Effector memory CD4-positive, alpha-beta T cell (primary cell): Measurements from ENCODE around the gene TDP2.
A peak's percentile ranks its signal among the peaks of the same experiment; 100 is the strongest.
"Not testable (repeated sequence)": the region's sequence is repeated elsewhere in the genome, so short reads cannot be mapped to it uniquely, and the experiment has no call there.

Source experiments
- DNase-seq, 3 donors: peaks; one replicate each; pipeline ENCODE4 v3.0.0-alpha.2; 2020
- H3K27ac ChIP-seq: 2 replicates; pipeline ENCODE4 v1.7.0; 2013; ENCODE audit warnings: mild to moderate bottlenecking, low read length, moderate library complexity; ENCODE audit not compliant: insufficient read depth, poor library complexity, severe bottlenecking
- H3K27me3 ChIP-seq: replicated peaks from 2 replicates; pipeline ENCODE4 v1.7.0; 2013; ENCODE audit warnings: mild to moderate bottlenecking, low read length; ENCODE audit not compliant: insufficient read depth, control insufficient read depth, poor library complexity, severe bottlenecking
- H3K36me3 ChIP-seq: 2 replicates; pipeline ENCODE4 v1.7.0; 2013; ENCODE audit warnings: mild to moderate bottlenecking, low read length, moderate library complexity; ENCODE audit not compliant: control insufficient read depth, insufficient read depth
- H3K4me1 ChIP-seq: 2 replicates; pipeline ENCODE4 v1.7.0; 2013; ENCODE audit warnings: low read length, mild to moderate bottlenecking; ENCODE audit not compliant: control insufficient read depth, insufficient read depth, poor library complexity, severe bottlenecking
- H3K4me3 ChIP-seq: 2 replicates; pipeline ENCODE4 v1.7.0; 2013; ENCODE audit warnings: low read length, low read depth, mild to moderate bottlenecking; ENCODE audit not compliant: insufficient read depth, poor library complexity, severe bottlenecking
- H3K9me3 ChIP-seq: 2 replicates; pipeline ENCODE4 v1.7.0; 2013; ENCODE audit warnings: mild to moderate bottlenecking, low read length, moderate library complexity; ENCODE audit not compliant: control insufficient read depth
- total RNA-seq, 3 donors: gene quantifications; one replicate each; lab custom pipeline; 2026; lab: John Stamatoyannopoulos, UW

The TDP2 gene
- 29.7 to 34.2 (median 31.0) reads per million in 3 donors for total RNA-seq

- Histone ChIP-seq H3K36me3 (peaks cover 7% of the 10 kb centered on the region), H3K4me1 (peaks cover 10% of the 10 kb centered on the region), H3K27me3 (no peaks in the 10 kb centered on the region), H3K27ac (peak within 1 kb of the TSS; percentile 84), H3K9me3 (no peaks in the 10 kb centered on the region), H3K4me3 (peak within 1 kb of the TSS; percentile 83)
- DNase-seq, result peak; percentile 96
These were observed at the start of gene TDP2, which contains the start of gene ACOT13 for GRCh38 chr6:24666641-24667377. Gene TDP2 (minus strand): TSS chr6:24666899. CDS start chr6:24666862, 37 bp downstream. Gene ACOT13 (plus strand): TSS chr6:24667077. CDS start chr6:24667264, 187 bp downstream.

- Histone ChIP-seq H3K4me3 (no peak overlapping the region), H3K4me1 (peaks cover 2% of the 10 kb centered on the region), H3K9me3 (no peaks in the 10 kb centered on the region), H3K27ac (no peak overlapping the region), H3K36me3 (peaks cover 90% of the 10 kb centered on the region), H3K27me3 (no peaks in the 10 kb centered on the region)
- DNase-seq, result no peak
These were observed 44.0 kb upstream of the TDP2 start for GRCh38 chr6:24710519-24711303.

- H3K36me3 ChIP-seq, result peaks cover 94% of the 10 kb centered on the region
- DNase-seq, result no peak
- H3K9me3 ChIP-seq, result no peaks in the 10 kb centered on the region
- H3K4me1 ChIP-seq, result peaks cover 1% of the 10 kb centered on the region
- H3K4me3 ChIP-seq, result no peak overlapping the region
- H3K27me3 ChIP-seq, result no peaks in the 10 kb centered on the region
- H3K27ac ChIP-seq, result no peak overlapping the region
These were observed 42.5 kb upstream of the TDP2 start for GRCh38 chr6:24709014-24709711.

- no peaks in the 10 kb centered on the region for H3K4me1 ChIP-seq
- DNase-seq, result no peak
- H3K36me3 ChIP-seq, result peaks cover 92% of the 10 kb centered on the region
- no peak overlapping the region for H3K27ac ChIP-seq
- no peak overlapping the region for H3K4me3 ChIP-seq
- no peaks in the 10 kb centered on the region for H3K9me3 ChIP-seq
- H3K27me3 ChIP-seq, result no peaks in the 10 kb centered on the region
These were observed 41.9 kb upstream of the TDP2 start for GRCh38 chr6:24708612-24709011.

GRCh38 chr6:24704468-24704867 is 37.8 kb upstream of the TDP2 start:
- H3K9me3 ChIP-seq, result no peaks in the 10 kb centered on the region
- no peak overlapping the region for H3K27ac ChIP-seq

GRCh38 chr6:24702720-24703282 is 36.1 kb upstream of the TDP2 start:
- Histone ChIP-seq H3K4me3 (no peak overlapping the region), H3K36me3 (peaks cover 47% of the 10 kb centered on the region), H3K27ac (no peak overlapping the region), H3K27me3 (no peaks in the 10 kb centered on the region), H3K9me3 (no peaks in the 10 kb centered on the region), H3K4me1 (no peaks in the 10 kb centered on the region)
- no peak for DNase-seq

More at GRCh38 chr6:24704468-24704867, 37.8 kb upstream of the TDP2 start:
- no peaks in the 10 kb centered on the region for H3K4me1 ChIP-seq
- peaks cover 63% of the 10 kb centered on the region for H3K36me3 ChIP-seq
- no peaks in the 10 kb centered on the region for H3K27me3 ChIP-seq
- no peak overlapping the region for H3K4me3 ChIP-seq
- DNase-seq, result no peak

GRCh38 chr6:24699521-24700359 is 33.0 kb upstream of the TDP2 start:
- H3K36me3 ChIP-seq, result peaks cover 19% of the 10 kb centered on the region
- H3K27ac ChIP-seq, result no peak overlapping the region
- H3K27me3 ChIP-seq, result no peaks in the 10 kb centered on the region
- H3K9me3 ChIP-seq, result no peaks in the 10 kb centered on the region
- no peak overlapping the region for H3K4me3 ChIP-seq
- no peak for DNase-seq
- no peaks in the 10 kb centered on the region for H3K4me1 ChIP-seq

- no peak overlapping the region for H3K27ac ChIP-seq
- no peaks in the 10 kb centered on the region for H3K4me1 ChIP-seq
- H3K27me3 ChIP-seq, result no peaks in the 10 kb centered on the region
- H3K4me3 ChIP-seq, result no peak overlapping the region
- no peaks in the 10 kb centered on the region for H3K9me3 ChIP-seq
- peaks cover 3% of the 10 kb centered on the region for H3K36me3 ChIP-seq
- DNase-seq, result no peak
These were observed 29.4 kb upstream of the TDP2 start for GRCh38 chr6:24696097-24696496.

GRCh38 chr6:24695635-24696034 is 28.9 kb upstream of the TDP2 start:
- DNase-seq, result peak; percentile 6 to 13 (median 12)
- not testable (repeated sequence) for H3K4me3 ChIP-seq, H3K9me3 ChIP-seq, H3K4me1 ChIP-seq, H3K27me3 ChIP-seq, H3K36me3 ChIP-seq, H3K27ac ChIP-seq
